ENCODE measurements around the gene LRRC75A. TPM values are rescaled to one million over a fixed set of nuclear protein-coding genes. Genes with fewer than 3 reads are reported as not detected.

Gene LRRC75A, protein sequence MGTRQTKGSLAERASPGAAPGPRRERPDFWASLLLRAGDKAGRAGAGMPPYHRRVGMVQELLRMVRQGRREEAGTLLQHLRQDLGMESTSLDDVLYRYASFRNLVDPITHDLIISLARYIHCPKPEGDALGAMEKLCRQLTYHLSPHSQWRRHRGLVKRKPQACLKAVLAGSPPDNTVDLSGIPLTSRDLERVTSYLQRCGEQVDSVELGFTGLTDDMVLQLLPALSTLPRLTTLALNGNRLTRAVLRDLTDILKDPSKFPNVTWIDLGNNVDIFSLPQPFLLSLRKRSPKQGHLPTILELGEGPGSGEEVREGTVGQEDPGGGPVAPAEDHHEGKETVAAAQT
- total RNA-seq (2.1 and 3.1 TPM in 2 replicates), polyA plus RNA-seq (0.64 and 1.7 TPM in 2 replicates), polyA minus RNA-seq (ENCODE audit: low replicate concordance) (0.82 and 1.7 TPM in 2 replicates)
- 1.4 and 2.4 TPM in 2 replicates for polyA plus RNA-seq (2012)

DNA sequence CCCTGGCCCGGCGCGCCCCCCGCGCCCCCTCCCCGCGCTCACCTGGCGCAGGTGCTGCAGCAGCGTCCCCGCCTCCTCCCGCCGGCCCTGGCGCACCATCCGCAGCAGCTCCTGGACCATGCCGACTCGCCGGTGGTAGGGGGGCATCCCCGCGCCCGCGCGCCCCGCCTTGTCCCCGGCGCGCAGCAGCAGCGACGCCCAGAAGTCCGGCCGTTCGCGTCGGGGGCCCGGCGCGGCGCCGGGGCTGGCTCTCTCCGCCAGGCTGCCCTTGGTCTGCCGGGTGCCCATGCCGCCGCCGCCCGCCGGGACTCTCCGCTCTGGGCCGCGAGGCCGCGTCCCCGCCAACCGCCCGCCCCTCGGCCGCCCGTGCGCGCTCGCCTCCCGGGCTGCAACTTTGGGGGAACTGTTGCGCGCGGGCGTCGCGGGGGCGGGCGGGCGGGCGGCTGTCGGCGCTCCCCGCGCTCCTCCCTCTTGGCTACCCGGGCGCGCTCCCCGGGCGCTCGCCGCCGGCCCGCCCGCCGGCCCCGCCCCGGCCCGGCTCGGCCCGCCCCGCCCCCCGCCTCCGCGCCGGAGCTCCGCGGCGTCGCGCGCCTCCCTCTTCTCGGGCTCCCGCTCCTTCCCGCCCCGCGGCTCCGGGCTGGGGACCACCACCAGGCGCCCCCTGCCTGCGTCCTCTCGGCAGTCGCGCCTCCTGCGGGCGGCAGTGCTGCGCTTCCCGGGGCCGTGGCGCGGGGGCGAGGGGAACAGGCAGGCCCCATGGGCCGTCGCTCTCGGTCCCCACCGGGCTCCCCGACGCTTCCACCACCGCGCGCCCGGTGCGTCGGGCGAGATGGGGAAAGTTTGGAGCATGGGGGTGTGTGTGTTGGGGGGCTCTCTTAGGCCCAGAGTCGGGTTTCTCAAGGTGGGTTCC is at the start of gene LRRC75A:
Gene LRRC75A, minus strand, starts transcription at position 491 of the 910 bp plus-strand sequence. Its CDS starts 203 bp downstream, at position 288.
- Histone ChIP-seq H3K4me2 (ENCODE audit: extremely low read depth, insufficient read depth, low read length) (peak within 1 kb of the TSS; percentile 78), H3K27ac (ENCODE audit: insufficient read depth, low read length) (no peak within 1 kb of the TSS), H4K20me1 (ENCODE audit: control insufficient read depth, extremely low read depth, insufficient read depth, low read length) (no peaks in the 10 kb centered on the region), H3K27me3 (ENCODE audit: control insufficient read depth, insufficient read depth, low read length) (peaks cover 30% of the 10 kb centered on the region), H3K9me3 (ENCODE audit: control insufficient read depth, insufficient read depth, low read depth, low read length) (no peaks in the 10 kb centered on the region), H2AFZ (ENCODE audit: low read length) (no peak within 1 kb of the TSS), H3K9ac (ENCODE audit: insufficient read depth, low read length) (peak within 1 kb of the TSS; percentile 8), H3K4me1 (ENCODE audit: control insufficient read depth, extremely low read depth, insufficient read depth, low read length) (peaks cover 3% of the 10 kb centered on the region), H3K36me3 (ENCODE audit: control insufficient read depth, insufficient read depth, low read length) (no peaks in the 10 kb centered on the region), H3K4me3 (replicated peaks in 1 of 4; ENCODE audit: control extremely low read depth in 1 of 4, insufficient read depth in 1 of 4, low read depth in 3 of 4, low read length in 4 of 4) (peak within 1 kb of the TSS; percentile 31 to 58 (median 48)), H3K79me2 (ENCODE audit: control insufficient read depth, insufficient read depth, low read length) (no peaks in the 10 kb centered on the region)
- TF ChIP-seq, protein P1, sequence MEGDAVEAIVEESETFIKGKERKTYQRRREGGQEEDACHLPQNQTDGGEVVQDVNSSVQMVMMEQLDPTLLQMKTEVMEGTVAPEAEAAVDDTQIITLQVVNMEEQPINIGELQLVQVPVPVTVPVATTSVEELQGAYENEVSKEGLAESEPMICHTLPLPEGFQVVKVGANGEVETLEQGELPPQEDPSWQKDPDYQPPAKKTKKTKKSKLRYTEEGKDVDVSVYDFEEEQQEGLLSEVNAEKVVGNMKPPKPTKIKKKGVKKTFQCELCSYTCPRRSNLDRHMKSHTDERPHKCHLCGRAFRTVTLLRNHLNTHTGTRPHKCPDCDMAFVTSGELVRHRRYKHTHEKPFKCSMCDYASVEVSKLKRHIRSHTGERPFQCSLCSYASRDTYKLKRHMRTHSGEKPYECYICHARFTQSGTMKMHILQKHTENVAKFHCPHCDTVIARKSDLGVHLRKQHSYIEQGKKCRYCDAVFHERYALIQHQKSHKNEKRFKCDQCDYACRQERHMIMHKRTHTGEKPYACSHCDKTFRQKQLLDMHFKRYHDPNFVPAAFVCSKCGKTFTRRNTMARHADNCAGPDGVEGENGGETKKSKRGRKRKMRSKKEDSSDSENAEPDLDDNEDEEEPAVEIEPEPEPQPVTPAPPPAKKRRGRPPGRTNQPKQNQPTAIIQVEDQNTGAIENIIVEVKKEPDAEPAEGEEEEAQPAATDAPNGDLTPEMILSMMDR (conservative IDR thresholded peaks at IDR 0.05 in 1 of 2, IDR thresholded peaks at IDR 0.05 in 1 of 2; ENCODE audit: low read depth in 1 of 2, low read length in 2 of 2): no peak
- TF ChIP-seq EZH2 (IDR thresholded peaks at IDR 0.05; ENCODE audit: low read length, missing control alignments): no peak
- DNase-seq (ENCODE audit: low read depth in 2 of 2): peak; percentile 20 to 30

DNA sequence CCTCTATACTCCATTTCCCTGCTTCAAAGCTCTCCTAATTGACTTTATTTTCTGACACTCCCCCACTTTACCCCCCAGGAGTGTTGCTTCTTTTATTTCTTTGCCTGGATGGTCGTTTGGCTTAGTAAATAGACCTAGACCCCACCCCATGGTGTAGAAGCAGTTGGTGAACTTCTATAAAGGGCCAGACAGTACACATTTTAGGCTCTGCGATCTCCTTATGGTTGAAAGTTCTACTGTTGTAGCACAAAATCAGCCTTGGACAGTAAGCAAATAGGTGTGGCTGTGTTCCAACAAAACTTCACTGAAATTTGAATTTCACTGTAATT is 45.1 kb upstream of the LRRC75A start:
- Histone ChIP-seq H2AFZ (ENCODE audit: low read length) (no peak overlapping the region), H3K4me2 (ENCODE audit: extremely low read depth, insufficient read depth, low read length) (no peak overlapping the region), H3K9ac (ENCODE audit: insufficient read depth, low read length) (no peak overlapping the region), H3K27ac (ENCODE audit: insufficient read depth, low read length) (no peak overlapping the region), H3K4me1 (ENCODE audit: control insufficient read depth, extremely low read depth, insufficient read depth, low read length) (peaks cover 2% of the 10 kb centered on the region), H3K9me3 (ENCODE audit: control insufficient read depth, insufficient read depth, low read depth, low read length) (no peaks in the 10 kb centered on the region), H3K79me2 (ENCODE audit: control insufficient read depth, insufficient read depth, low read length) (no peaks in the 10 kb centered on the region), H3K4me3 (replicated peaks in 1 of 4; ENCODE audit: control extremely low read depth in 1 of 4, insufficient read depth in 1 of 4, low read depth in 3 of 4, low read length in 4 of 4) (no peak overlapping the region), H4K20me1 (ENCODE audit: control insufficient read depth, extremely low read depth, insufficient read depth, low read length) (no peaks in the 10 kb centered on the region), H3K36me3 (ENCODE audit: control insufficient read depth, insufficient read depth, low read length) (no peaks in the 10 kb centered on the region), H3K27me3 (ENCODE audit: control insufficient read depth, insufficient read depth, low read length) (no peaks in the 10 kb centered on the region)
- TF ChIP-seq EZH2 (IDR thresholded peaks at IDR 0.05; ENCODE audit: low read length, missing control alignments): no peak
- TF ChIP-seq, protein P1 (conservative IDR thresholded peaks at IDR 0.05 in 1 of 2, IDR thresholded peaks at IDR 0.05 in 1 of 2; ENCODE audit: low read depth in 1 of 2, low read length in 2 of 2): no peak
- no peak for DNase-seq (ENCODE audit: low read depth in 2 of 2)

DNA sequence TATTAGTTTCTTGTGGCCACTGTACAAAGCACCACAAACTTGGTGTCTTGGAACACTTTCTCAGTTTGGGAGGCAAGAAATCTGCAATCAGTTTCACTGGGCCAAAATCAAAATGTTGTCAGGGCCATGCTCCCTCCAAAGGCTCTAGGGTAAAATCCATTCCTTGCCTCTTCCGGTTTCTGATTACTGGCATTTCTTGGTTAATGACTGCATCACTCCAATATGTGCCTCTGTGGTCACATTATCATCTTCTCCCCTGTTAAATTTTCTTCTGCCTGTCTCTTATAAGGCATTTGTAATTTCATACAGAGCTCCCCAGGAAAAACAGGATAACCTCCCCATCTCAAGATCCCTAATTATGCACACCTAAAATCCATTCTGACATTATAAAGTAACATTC is 42.2 kb upstream of the LRRC75A start:
- no peaks in the 10 kb centered on the region for H4K20me1 ChIP-seq (ENCODE audit: control insufficient read depth, extremely low read depth, insufficient read depth, low read length)
- peak in 1 of 2 donors; percentile 38 for DNase-seq (ENCODE audit: low read depth in 2 of 2)
- peaks cover 2% of the 10 kb centered on the region for H3K4me1 ChIP-seq (ENCODE audit: control insufficient read depth, extremely low read depth, insufficient read depth, low read length)
- H3K27me3 ChIP-seq (ENCODE audit: control insufficient read depth, insufficient read depth, low read length): peaks cover under 1% of the 10 kb centered on the region
- no peak overlapping the region for H2AFZ ChIP-seq (ENCODE audit: low read length)
- no peaks in the 10 kb centered on the region for H3K36me3 ChIP-seq (ENCODE audit: control insufficient read depth, insufficient read depth, low read length)
- H3K79me2 ChIP-seq (ENCODE audit: control insufficient read depth, insufficient read depth, low read length): no peaks in the 10 kb centered on the region
- H3K4me2 ChIP-seq (ENCODE audit: extremely low read depth, insufficient read depth, low read length): no peak overlapping the region
- H3K4me3 ChIP-seq (replicated peaks in 1 of 4; ENCODE audit: control extremely low read depth in 1 of 4, insufficient read depth in 1 of 4, low read depth in 3 of 4, low read length in 4 of 4): no peak overlapping the region
- no peaks in the 10 kb centered on the region for H3K9me3 ChIP-seq (ENCODE audit: control insufficient read depth, insufficient read depth, low read depth, low read length)
- TF ChIP-seq EZH2 (IDR thresholded peaks at IDR 0.05; ENCODE audit: low read length, missing control alignments): no peak
- TF ChIP-seq, protein P1 (conservative IDR thresholded peaks at IDR 0.05 in 1 of 2, IDR thresholded peaks at IDR 0.05 in 1 of 2; ENCODE audit: low read depth in 1 of 2, low read length in 2 of 2): no peak
- no peak overlapping the region for H3K27ac ChIP-seq (ENCODE audit: insufficient read depth, low read length)
- H3K9ac ChIP-seq (ENCODE audit: insufficient read depth, low read length): no peak overlapping the region
